Measurements from ENCODE around the gene DPM3. TPM values are rescaled to one million over a fixed set of nuclear protein-coding genes. Genes with fewer than 3 reads are reported as not detected.

Gene DPM3
- total RNA-seq, 1 experiment from 2014 or later, result 73.5 TPM

DNA sequence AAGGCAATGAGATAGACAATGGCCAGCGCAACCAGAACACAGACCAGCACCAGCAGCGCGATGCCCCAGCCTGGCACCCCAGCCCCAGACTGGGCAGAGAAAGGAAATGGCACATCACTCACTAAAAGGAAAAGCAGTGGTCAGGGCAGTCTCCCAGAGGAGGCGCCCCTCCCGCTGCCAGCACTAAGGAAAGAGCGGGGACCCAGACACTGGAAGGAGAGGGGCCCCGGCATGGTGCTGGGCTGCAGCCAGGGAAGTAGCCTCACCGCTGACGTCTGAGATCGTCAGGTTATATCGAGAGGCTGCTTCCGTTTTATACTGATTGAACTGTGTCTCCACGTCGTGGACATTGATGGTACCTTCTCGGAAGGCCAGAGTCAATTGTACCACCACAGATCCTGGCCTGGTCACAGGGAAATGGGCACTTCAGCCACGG is 47.1 kb upstream of the DPM3 start:
- Mint-ChIP-seq H3K27ac (0 out of 2 replicates have a peak overlapping the region, but pooled peaks have one; percentile 89), H3K4me3 (no peak overlapping the region), H3K36me3 (no peaks in the 10 kb centered on the region; the same call in 1 of the 2 replicates), H3K9me3 (no peaks in the 10 kb centered on the region), H3K4me1 (peaks cover 36% of the 10 kb centered on the region), H3K27me3 (ENCODE audit: low read depth) (peaks cover 2% of the 10 kb centered on the region; the same call in 1 of the 2 replicates)
- CTCF ChIA-PET, result interaction anchor here (0.7 to 4.5 kb wide), 5 partner anchors 8 to 96 kb away, joined by 3 to 37 read pairs (median 15); partner anchors contain the start of gene KRTCAP2
- POLR2A ChIA-PET, result no interaction called here
- no peak for DNase-seq (ENCODE audit: low spot score)
- no peak for ATAC-seq
- TF ChIP-seq SOX15 (CRISPR knock-in tag; IDR thresholded peaks at IDR 0.05), result no peak
- TF ChIP-seq TCF7 (CRISPR knock-in tag; IDR thresholded peaks at IDR 0.05; ENCODE audit: low read depth), result no peak

DNA sequence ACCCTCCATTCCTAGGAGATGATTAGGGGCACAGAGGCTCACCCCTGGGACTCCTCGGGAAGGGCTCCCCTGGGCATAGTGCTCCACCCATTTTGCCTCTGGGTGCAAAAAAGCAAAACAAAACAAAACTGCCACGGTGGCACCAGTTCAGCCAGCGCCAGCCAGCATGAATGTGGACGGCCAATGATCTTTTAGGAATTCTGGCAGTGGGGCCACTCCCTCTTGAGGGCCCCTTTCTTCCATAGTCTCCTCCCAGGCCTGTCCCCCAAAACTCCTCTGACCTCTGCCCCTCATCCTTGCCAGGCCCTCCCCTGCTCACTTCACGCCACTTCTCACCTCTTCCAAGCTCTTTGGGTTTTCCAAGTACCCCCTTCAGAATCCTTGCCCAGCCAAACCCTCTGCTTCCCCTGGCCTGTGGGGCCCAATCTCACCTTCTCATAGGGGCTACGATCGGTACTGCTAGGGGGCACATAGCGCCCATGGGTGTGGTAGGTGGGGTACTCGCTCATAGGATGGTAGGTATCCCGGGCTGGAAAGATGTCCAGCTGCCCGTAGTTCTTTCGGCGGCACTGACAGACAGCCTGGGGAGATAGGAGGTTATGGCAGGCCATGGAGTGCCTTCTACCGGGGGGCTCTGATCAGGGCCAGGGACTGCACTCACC is 46.6 kb upstream of the DPM3 start:
- Mint-ChIP-seq H3K4me3 (no peak overlapping the region), H3K27ac (peak overlapping the region; percentile 27)

More for the DNA sequence above, 46.6 kb upstream of the DPM3 start:
- ChIA-PET CTCF (interaction anchor here (0.7 to 4.5 kb wide), 8 partner anchors 9 to 188 kb away, joined by 3 to 37 read pairs (median 7); partner anchors contain the start of gene KRTCAP2), POLR2A (interaction anchor here (2.1 kb wide), 1 partner anchor 9 kb away, joined by 9 read pairs; no protein-coding TSS in a partner anchor)
- Mint-ChIP-seq H3K9me3 (no peaks in the 10 kb centered on the region), H3K4me1 (peaks cover 31% of the 10 kb centered on the region), H3K27me3 (ENCODE audit: low read depth) (no peaks in the 10 kb centered on the region), H3K36me3 (peaks cover 4% of the 10 kb centered on the region)
- no peak for TF ChIP-seq ELF4 (CRISPR knock-in tag; IDR thresholded peaks at IDR 0.05; ENCODE audit: low read depth)
- no peak for TF ChIP-seq SP1 (CRISPR knock-in tag; conservative IDR thresholded peaks at IDR 0.05)
- TF ChIP-seq, protein P1, sequence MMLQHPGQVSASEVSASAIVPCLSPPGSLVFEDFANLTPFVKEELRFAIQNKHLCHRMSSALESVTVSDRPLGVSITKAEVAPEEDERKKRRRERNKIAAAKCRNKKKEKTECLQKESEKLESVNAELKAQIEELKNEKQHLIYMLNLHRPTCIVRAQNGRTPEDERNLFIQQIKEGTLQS (CRISPR knock-in tag; conservative IDR thresholded peaks at IDR 0.05), result no peak
- no peak for TF ChIP-seq ZBTB21 (CRISPR knock-in tag; IDR thresholded peaks at IDR 0.05; ENCODE audit: borderline replicate concordance)
- TF ChIP-seq, protein P2, sequence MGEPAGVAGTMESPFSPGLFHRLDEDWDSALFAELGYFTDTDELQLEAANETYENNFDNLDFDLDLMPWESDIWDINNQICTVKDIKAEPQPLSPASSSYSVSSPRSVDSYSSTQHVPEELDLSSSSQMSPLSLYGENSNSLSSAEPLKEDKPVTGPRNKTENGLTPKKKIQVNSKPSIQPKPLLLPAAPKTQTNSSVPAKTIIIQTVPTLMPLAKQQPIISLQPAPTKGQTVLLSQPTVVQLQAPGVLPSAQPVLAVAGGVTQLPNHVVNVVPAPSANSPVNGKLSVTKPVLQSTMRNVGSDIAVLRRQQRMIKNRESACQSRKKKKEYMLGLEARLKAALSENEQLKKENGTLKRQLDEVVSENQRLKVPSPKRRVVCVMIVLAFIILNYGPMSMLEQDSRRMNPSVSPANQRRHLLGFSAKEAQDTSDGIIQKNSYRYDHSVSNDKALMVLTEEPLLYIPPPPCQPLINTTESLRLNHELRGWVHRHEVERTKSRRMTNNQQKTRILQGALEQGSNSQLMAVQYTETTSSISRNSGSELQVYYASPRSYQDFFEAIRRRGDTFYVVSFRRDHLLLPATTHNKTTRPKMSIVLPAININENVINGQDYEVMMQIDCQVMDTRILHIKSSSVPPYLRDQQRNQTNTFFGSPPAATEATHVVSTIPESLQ (CRISPR knock-in tag; IDR thresholded peaks at IDR 0.05), result no peak
- no peak for TF ChIP-seq TCF7 (CRISPR knock-in tag; IDR thresholded peaks at IDR 0.05; ENCODE audit: low read depth)
- no peak for TF ChIP-seq NR1H2 (CRISPR knock-in tag; IDR thresholded peaks at IDR 0.05)
- TF ChIP-seq GTF2I (CRISPR knock-in tag; conservative IDR thresholded peaks at IDR 0.05), result no peak
- no peak for TF ChIP-seq NFE2L1 (CRISPR knock-in tag; IDR thresholded peaks at IDR 0.05)
- TF ChIP-seq GABPB1 (CRISPR knock-in tag; IDR thresholded peaks at IDR 0.05), result no peak
- TF ChIP-seq SMAD4 (CRISPR knock-in tag; IDR thresholded peaks at IDR 0.05), result no peak
- TF ChIP-seq ZNF423 (CRISPR knock-in tag; IDR thresholded peaks at IDR 0.05), result no peak
- TF ChIP-seq, protein P3, sequence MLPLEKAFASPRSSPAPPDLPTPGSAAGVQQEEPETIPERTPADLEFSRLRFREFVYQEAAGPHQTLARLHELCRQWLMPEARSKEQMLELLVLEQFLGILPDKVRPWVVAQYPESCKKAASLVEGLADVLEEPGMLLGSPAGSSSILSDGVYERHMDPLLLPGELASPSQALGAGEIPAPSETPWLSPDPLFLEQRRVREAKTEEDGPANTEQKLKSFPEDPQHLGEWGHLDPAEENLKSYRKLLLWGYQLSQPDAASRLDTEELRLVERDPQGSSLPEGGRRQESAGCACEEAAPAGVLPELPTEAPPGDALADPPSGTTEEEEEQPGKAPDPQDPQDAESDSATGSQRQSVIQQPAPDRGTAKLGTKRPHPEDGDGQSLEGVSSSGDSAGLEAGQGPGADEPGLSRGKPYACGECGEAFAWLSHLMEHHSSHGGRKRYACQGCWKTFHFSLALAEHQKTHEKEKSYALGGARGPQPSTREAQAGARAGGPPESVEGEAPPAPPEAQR (CRISPR knock-in tag; IDR thresholded peaks at IDR 0.05), result no peak
- no peak for TF ChIP-seq RORB (CRISPR knock-in tag; IDR thresholded peaks at IDR 0.05)
- TF ChIP-seq, protein P4, sequence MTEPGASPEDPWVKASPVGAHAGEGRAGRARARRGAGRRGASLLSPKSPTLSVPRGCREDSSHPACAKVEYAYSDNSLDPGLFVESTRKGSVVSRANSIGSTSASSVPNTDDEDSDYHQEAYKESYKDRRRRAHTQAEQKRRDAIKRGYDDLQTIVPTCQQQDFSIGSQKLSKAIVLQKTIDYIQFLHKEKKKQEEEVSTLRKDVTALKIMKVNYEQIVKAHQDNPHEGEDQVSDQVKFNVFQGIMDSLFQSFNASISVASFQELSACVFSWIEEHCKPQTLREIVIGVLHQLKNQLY (CRISPR knock-in tag; IDR thresholded peaks at IDR 0.05), result no peak
- TF ChIP-seq, protein P5, sequence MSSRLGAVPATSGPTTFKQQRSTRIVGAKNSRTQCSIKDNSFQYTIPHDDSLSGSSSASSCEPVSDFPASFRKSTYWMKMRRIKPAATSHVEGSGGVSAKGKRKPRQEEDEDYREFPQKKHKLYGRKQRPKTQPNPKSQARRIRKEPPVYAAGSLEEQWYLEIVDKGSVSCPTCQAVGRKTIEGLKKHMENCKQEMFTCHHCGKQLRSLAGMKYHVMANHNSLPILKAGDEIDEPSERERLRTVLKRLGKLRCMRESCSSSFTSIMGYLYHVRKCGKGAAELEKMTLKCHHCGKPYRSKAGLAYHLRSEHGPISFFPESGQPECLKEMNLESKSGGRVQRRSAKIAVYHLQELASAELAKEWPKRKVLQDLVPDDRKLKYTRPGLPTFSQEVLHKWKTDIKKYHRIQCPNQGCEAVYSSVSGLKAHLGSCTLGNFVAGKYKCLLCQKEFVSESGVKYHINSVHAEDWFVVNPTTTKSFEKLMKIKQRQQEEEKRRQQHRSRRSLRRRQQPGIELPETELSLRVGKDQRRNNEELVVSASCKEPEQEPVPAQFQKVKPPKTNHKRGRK (CRISPR knock-in tag; IDR thresholded peaks at IDR 0.05; ENCODE audit: borderline replicate concordance), result no peak
- no peak for TF ChIP-seq ZNF219 (CRISPR knock-in tag; IDR thresholded peaks at IDR 0.05; ENCODE audit: borderline replicate concordance)
- TF ChIP-seq JUN (CRISPR knock-in tag; IDR thresholded peaks at IDR 0.05), result no peak
- TF ChIP-seq ESRRA (CRISPR knock-in tag; IDR thresholded peaks at IDR 0.05; ENCODE audit: borderline replicate concordance), result no peak
- TF ChIP-seq, protein P6, sequence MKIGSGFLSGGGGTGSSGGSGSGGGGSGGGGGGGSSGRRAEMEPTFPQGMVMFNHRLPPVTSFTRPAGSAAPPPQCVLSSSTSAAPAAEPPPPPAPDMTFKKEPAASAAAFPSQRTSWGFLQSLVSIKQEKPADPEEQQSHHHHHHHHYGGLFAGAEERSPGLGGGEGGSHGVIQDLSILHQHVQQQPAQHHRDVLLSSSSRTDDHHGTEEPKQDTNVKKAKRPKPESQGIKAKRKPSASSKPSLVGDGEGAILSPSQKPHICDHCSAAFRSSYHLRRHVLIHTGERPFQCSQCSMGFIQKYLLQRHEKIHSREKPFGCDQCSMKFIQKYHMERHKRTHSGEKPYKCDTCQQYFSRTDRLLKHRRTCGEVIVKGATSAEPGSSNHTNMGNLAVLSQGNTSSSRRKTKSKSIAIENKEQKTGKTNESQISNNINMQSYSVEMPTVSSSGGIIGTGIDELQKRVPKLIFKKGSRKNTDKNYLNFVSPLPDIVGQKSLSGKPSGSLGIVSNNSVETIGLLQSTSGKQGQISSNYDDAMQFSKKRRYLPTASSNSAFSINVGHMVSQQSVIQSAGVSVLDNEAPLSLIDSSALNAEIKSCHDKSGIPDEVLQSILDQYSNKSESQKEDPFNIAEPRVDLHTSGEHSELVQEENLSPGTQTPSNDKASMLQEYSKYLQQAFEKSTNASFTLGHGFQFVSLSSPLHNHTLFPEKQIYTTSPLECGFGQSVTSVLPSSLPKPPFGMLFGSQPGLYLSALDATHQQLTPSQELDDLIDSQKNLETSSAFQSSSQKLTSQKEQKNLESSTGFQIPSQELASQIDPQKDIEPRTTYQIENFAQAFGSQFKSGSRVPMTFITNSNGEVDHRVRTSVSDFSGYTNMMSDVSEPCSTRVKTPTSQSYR (CRISPR knock-in tag; IDR thresholded peaks at IDR 0.05), result no peak
- no peak for ATAC-seq
- DNase-seq (ENCODE audit: low spot score), result no peak

All from WTC11 (cell line).